IMR-90 (cell line): ENCODE measurements around the gene FBXL13. TPM values are rescaled to one million over a fixed set of nuclear protein-coding genes. Genes with fewer than 3 reads are reported as not detected.

ENCODE experiments used
- ATAC-seq: fragments of 200-7000 bp; cut with Tn5 transposase; 2 replicates; pipeline ENCODE4 v1.9.1; 2020; ENCODE audit warnings: low read depth, mild to moderate bottlenecking, moderate library complexity
- BruUV-seq: library from RNA; stranded (reverse); fragments of 400-500 nt; replicated peaks from 2 replicates; lab custom pipeline; 2021; lab: Mats Ljungman, UMichigan
- CTCF ChIA-PET: fragments of 300-600 bp; formaldehyde crosslinking; extraction: SDS; loops from one replicate; lab custom pipeline; 2021; ENCODE audit warnings: antibody characterized with exemption; lab: Yijun Ruan, JAX
- POLR2A ChIA-PET: fragments of 300-600 bp; sonication (Branson Sonifier 250); formaldehyde crosslinking; loops from one replicate; lab custom pipeline; 2022; ENCODE audit warnings: antibody characterized with exemption; ENCODE audit not compliant: unreplicated experiment; lab: Charles Lee
- DNase-seq: peaks from one replicate; pipeline ENCODE4 v3.0.0; 2013
- H2AFZ ChIP-seq: replicated peaks from 2 replicates; pipeline ENCODE3; 2013; ENCODE audit warnings: low read length, mild to moderate bottlenecking; ENCODE audit not compliant: poor library complexity
- H2AK5ac ChIP-seq: 2 replicates; pipeline ENCODE4 v1.6.1; 2013; ENCODE audit warnings: low read depth, low read length, inconsistent platforms
- H2AK9ac ChIP-seq: replicated peaks from 2 replicates; pipeline ENCODE3; 2013; ENCODE audit warnings: mild to moderate bottlenecking, low read depth, low read length, moderate library complexity; ENCODE audit not compliant: poor library complexity
- H2BK120ac ChIP-seq: 2 replicates; pipeline ENCODE4 v1.6.1; 2013; ENCODE audit warnings: low read depth, low read length, inconsistent platforms
- H2BK15ac ChIP-seq: 3 replicates; pipeline ENCODE4 v1.6.1; 2013; ENCODE audit warnings: low read depth, low read length, inconsistent platforms
- H2BK20ac ChIP-seq: 2 replicates; pipeline ENCODE4 v1.6.1; 2013; ENCODE audit warnings: low read depth, mild to moderate bottlenecking, inconsistent platforms, low read length, moderate library complexity
- H2BK5ac ChIP-seq: 2 replicates; pipeline ENCODE4 v1.6.1; 2013; ENCODE audit warnings: mild to moderate bottlenecking, low read depth, low read length, inconsistent platforms; ENCODE audit not compliant: poor library complexity, severe bottlenecking
- H3K14ac ChIP-seq: replicated peaks from 2 replicates; pipeline ENCODE4 v1.6.1; 2013; ENCODE audit warnings: low read depth, low read length, inconsistent platforms
- H3K18ac ChIP-seq: 2 replicates; pipeline ENCODE4 v1.6.1; 2013; ENCODE audit warnings: low read depth, low read length, control low read depth
- H3K23ac ChIP-seq: 2 replicates; pipeline ENCODE4 v1.6.1; 2013; ENCODE audit warnings: low read depth, low read length, inconsistent platforms
- H3K27ac ChIP-seq: 2 replicates; pipeline ENCODE4 v1.5.1; 2013; ENCODE audit warnings: mild to moderate bottlenecking, control low read depth, low read length; ENCODE audit not compliant: insufficient read depth
- H3K27me3 ChIP-seq: 2 replicates; pipeline ENCODE4 v1.6.1; 2013; ENCODE audit warnings: low read length; ENCODE audit not compliant: control insufficient read depth, insufficient read depth
- H3K36me3 ChIP-seq: 2 replicates; pipeline ENCODE4 v1.6.1; 2013; ENCODE audit warnings: low read length, mixed read lengths; ENCODE audit not compliant: control insufficient read depth, insufficient read depth
- H3K4ac ChIP-seq: 2 replicates; pipeline ENCODE4 v1.6.1; 2013; ENCODE audit warnings: low read depth, low read length, inconsistent platforms
- H3K4me1 ChIP-seq: 2 replicates; pipeline ENCODE4 v1.6.1; 2013; ENCODE audit warnings: low read length, mixed read lengths; ENCODE audit not compliant: control insufficient read depth, insufficient read depth
- H3K4me2 ChIP-seq: 2 replicates; pipeline ENCODE4 v1.6.1; 2013; ENCODE audit warnings: low read depth, mild to moderate bottlenecking, control low read depth, low read length, moderate library complexity
- H3K4me3 ChIP-seq: 2 replicates; pipeline ENCODE4 v1.5.1; 2013; ENCODE audit warnings: low read depth, mild to moderate bottlenecking, control low read depth, low read length, moderate library complexity; ENCODE audit not compliant: insufficient read depth
- H3K56ac ChIP-seq: 2 replicates; pipeline ENCODE4 v1.6.1; 2013; ENCODE audit warnings: low read length, inconsistent platforms; ENCODE audit not compliant: insufficient read depth; ENCODE audit errors: extremely low read depth
- H3K79me1 ChIP-seq, 2 experiments: 2 replicates each; pipeline ENCODE4 v1.6.1; 2013; ENCODE audit warnings: low read length in 2 of 2, inconsistent platforms in 1 of 2, low read depth in 1 of 2
- H3K9ac ChIP-seq: 2 replicates; pipeline ENCODE4 v1.6.1; 2013; ENCODE audit warnings: low read depth, low read length, control low read depth
- H3K9me1 ChIP-seq: 2 replicates; pipeline ENCODE4 v1.6.1; 2013; ENCODE audit warnings: low read length, inconsistent platforms; ENCODE audit not compliant: insufficient read depth
- H3K9me3 ChIP-seq: 2 replicates; pipeline ENCODE4 v1.6.1; 2013; ENCODE audit warnings: low read length; ENCODE audit not compliant: control insufficient read depth, insufficient read depth
- H4K20me1 ChIP-seq: 2 replicates; pipeline ENCODE4 v1.6.1; 2013; ENCODE audit warnings: low read length, inconsistent platforms; ENCODE audit not compliant: insufficient read depth
- H4K5ac ChIP-seq: 2 replicates; pipeline ENCODE4 v1.6.1; 2013; ENCODE audit warnings: mild to moderate bottlenecking, low read depth, low read length, control low read depth
- H4K8ac ChIP-seq, 2 experiments: 2 replicates each; pipeline ENCODE4 v1.6.1; 2013; ENCODE audit warnings: low read depth in 2 of 2, low read length in 2 of 2, control low read depth in 1 of 2, inconsistent platforms in 1 of 2
- H4K91ac ChIP-seq: 2 replicates; pipeline ENCODE4 v1.6.1; 2013; ENCODE audit warnings: low read depth, low read length, inconsistent platforms; ENCODE audit not compliant: insufficient read depth
- BHLHE40 ChIP-seq: fragments of 150-350 bp; IDR thresholded peaks from 2 replicates; pipeline ENCODE4 v1.6.1; 2016; ENCODE audit warnings: mild to moderate bottlenecking, low read depth, low read length
- CEBPB ChIP-seq: IDR thresholded peaks from 2 replicates; pipeline ENCODE4 v1.6.1; 2012; ENCODE audit warnings: low read depth, low read length, improper control_type of control experiment
- CTCF ChIP-seq: conservative IDR thresholded peaks from 2 replicates; pipeline ENCODE4 v1.5.1; 2012; ENCODE audit warnings: mild to moderate bottlenecking, low read depth, low read length, improper control_type of control experiment
- FOS ChIP-seq: fragments of 150-350 bp; IDR thresholded peaks from 2 replicates; pipeline ENCODE4 v1.6.1; 2016; ENCODE audit warnings: low read depth, low read length
- RCOR1 ChIP-seq: IDR thresholded peaks from 2 replicates; pipeline ENCODE4 v1.6.1; 2012; ENCODE audit warnings: mild to moderate bottlenecking, low read length, improper control_type of control experiment; ENCODE audit not compliant: insufficient replicate concordance
- RFX5 ChIP-seq: IDR thresholded peaks from 2 replicates; pipeline ENCODE4 v1.8.0; 2012; ENCODE audit warnings: low read depth, mild to moderate bottlenecking, low read length, moderate library complexity
- SMC3 ChIP-seq: fragments of 150-350 bp; IDR thresholded peaks from 2 replicates; pipeline ENCODE4 v1.6.1; 2016; ENCODE audit warnings: low read depth, mild to moderate bottlenecking, antibody characterized with exemption, low read length, moderate library complexity
- USF2 ChIP-seq: fragments of 150-350 bp; IDR thresholded peaks from 2 replicates; pipeline ENCODE4 v1.6.1; 2017; ENCODE audit warnings: mild to moderate bottlenecking, antibody characterized with exemption, low read length, low read depth
- WGBS, 2 experiments: methylation state at CpG; one replicate each; pipeline versions ENCODE4 v1.1.5 to v1.1.7; 2013; ENCODE audit warnings: missing lambda C conversion rate in 2 of 2; ENCODE audit not compliant: insufficient read length in 1 of 2; ENCODE audit errors: extremely low coverage in 2 of 2; 5-methylcytosine and 5-hydroxymethylcytosine counted together
- dilution Hi-C: fragments of 300-500 bp; cut with HindIII; formaldehyde crosslinking; loops from one replicate; pipeline ENCODE4 v1.14.3; 2018; ENCODE audit warnings: low sequenced_read_pairs; ENCODE audit not compliant: unreplicated experiment
- in situ Hi-C: fragments of 300-500 bp; cut with MboI; formaldehyde crosslinking; loops from 3 replicates; pipeline ENCODE4 v1.14.3; 2019; ENCODE audit warnings: low sequenced_read_pairs, inconsistent platforms, mixed read lengths
- intact Hi-C: fragments of 100-400 bp; cut with micrococcal nuclease; formaldehyde crosslinking; loops from 2 replicates; pipeline ENCODE4 v1.10.0; 2022
- polyA plus RNA-seq, 3 experiments: library from polyadenylated mRNA; depleted of rRNA; stranded (reverse); fragments of >200 nt; gene quantifications; 2 replicates each; pipeline ENCODE4 v1.2.3, GENCODE V29; 2012; ENCODE audit warnings: low replicate concordance in 1 of 3
- total RNA-seq: library from RNA; depleted of rRNA; stranded (reverse); fragments of >200 nt; gene quantifications from 2 replicates; pipeline ENCODE4 v1.2.3, GENCODE V29; 2012

FBXL13 gene
- total and polyA plus RNA-seq, 2 of the 4 experiments (the other 2 are of a cell fraction), result 0.24 to 0.36 TPM

GRCh38 chr7:102874166-102874829, 200.3 kb downstream of the FBXL13 start:
- BruUV-seq, result no TSS peak

More at GRCh38 chr7:102874166-102874829, 200.3 kb downstream of the FBXL13 start:
- peak; percentile 94 for DNase-seq
- peak overlapping the region; percentile 96 for H3K23ac ChIP-seq
- peak overlapping the region; percentile 28; the same call in 1 of the 2 replicates for H3K4me2 ChIP-seq
- peak overlapping the region; percentile 99 for H2AK5ac ChIP-seq
- peak overlapping the region; percentile 96 for H3K4ac ChIP-seq
- peak overlapping the region; percentile 92 for H3K18ac ChIP-seq
- ATAC-seq, result peak; percentile 27
- H3K56ac ChIP-seq, result peak overlapping the region; percentile 76
- H2BK15ac ChIP-seq, result peak overlapping the region; percentile 73; the same call in 1 of the 3 replicates
- ChIA-PET CTCF (interaction anchor here (1.0 to 1.4 kb wide), 3 partner anchors 16 to 42 kb away, joined by 3 to 5 read pairs (median 4); no protein-coding TSS in a partner anchor), POLR2A (no interaction called here)
- H3K9ac ChIP-seq, result no peak overlapping the region
- peak overlapping the region; percentile 89 for H3K14ac ChIP-seq
- H2BK20ac ChIP-seq, result peak overlapping the region; percentile 99
- H4K8ac ChIP-seq, result peak overlapping the region; percentile 47 to 92
- no peaks in the 10 kb centered on the region for H4K20me1 ChIP-seq
- H2BK5ac ChIP-seq, result peak overlapping the region; percentile 83
- H3K27ac ChIP-seq, result peak overlapping the region; percentile 80
- peak overlapping the region; percentile 95 for H4K91ac ChIP-seq
- peaks cover 25% of the 10 kb centered on the region for H3K9me1 ChIP-seq
- peaks cover 0 to 13% of the 10 kb centered on the region in 2 experiments; a peak in 2 of 4 replicates for H3K79me1 ChIP-seq
- no peaks in the 10 kb centered on the region for H3K9me3 ChIP-seq
- H4K5ac ChIP-seq, result peak overlapping the region; percentile 93; the same call in 1 of the 2 replicates
- no peaks in the 10 kb centered on the region for H3K27me3 ChIP-seq
- H3K4me1 ChIP-seq, result peaks cover 28% of the 10 kb centered on the region
- intact Hi-C loops (loop anchor here (5.0 kb wide), 1 partner anchor 38 kb away; the partner anchor contains the start of gene LRRC17), in situ Hi-C loops (no loop called here), dilution Hi-C loops (no loop called here)
- no peak overlapping the region for H2AFZ ChIP-seq
- WGBS, 2 experiments, result no CpG with 5 or more reads among the region's 5 CpGs
- H2AK9ac ChIP-seq, result no peak overlapping the region
- no peak overlapping the region for H3K4me3 ChIP-seq
- peak overlapping the region; percentile 93 for H2BK120ac ChIP-seq
- H3K36me3 ChIP-seq, result no peaks in the 10 kb centered on the region
- TF ChIP-seq RFX5 (no peak), USF2 (no peak), BHLHE40 (0 out of 2 replicates have a peak, but pooled peaks have one; percentile 3), FOS (peak; percentile 96), SMC3 (no peak), RCOR1 (no peak), CTCF (no peak), CEBPB (peak; percentile 5; the same call in 1 of the 2 replicates)
